Caco-2 (cell line): ENCODE measurements around the gene SOWAHD. TPM values are rescaled to one million over a fixed set of nuclear protein-coding genes. Genes with fewer than 3 reads are reported as not detected.

Experiments used
- BruUV-seq: library from RNA; stranded (reverse); fragments of 400-500 nt; replicated peaks from 2 replicates; lab custom pipeline; 2021; lab: Mats Ljungman, UMichigan
- CTCF ChIA-PET: fragments of 300-600 bp; sonication (Branson Sonifier 250); formaldehyde crosslinking; loops from one replicate; lab custom pipeline; 2022; ENCODE audit warnings: antibody characterized with exemption; lab: Charles Lee
- POLR2A ChIA-PET: fragments of 300-600 bp; sonication (Branson Sonifier 250); formaldehyde crosslinking; loops from one replicate; lab custom pipeline; 2022; ENCODE audit warnings: antibody characterized with exemption; lab: Charles Lee
- DNase-seq, 2 experiments: peaks; one replicate each; pipeline versions ENCODE4 v3.0.0 to v3.0.0-alpha.2; 2020 to 2022
- H3K27me3 ChIP-seq: replicated peaks from 2 replicates; pipeline ENCODE4 v1.6.0; 2011; ENCODE audit warnings: low read length; ENCODE audit not compliant: control insufficient read depth, insufficient read depth
- H3K36me3 ChIP-seq: 2 replicates; pipeline ENCODE4 v1.5.1; 2011; ENCODE audit warnings: low read length; ENCODE audit not compliant: control insufficient read depth, insufficient read depth
- H3K4me1 ChIP-seq: fragments of 250-450 bp; sonication (Bioruptor Pico); 2 replicates; pipeline ENCODE4 v1.5.1; 2020; ENCODE audit warnings: mild to moderate bottlenecking
- H3K4me3 ChIP-seq: 2 replicates; pipeline ENCODE4 v1.5.1; 2011; ENCODE audit warnings: low read depth, mild to moderate bottlenecking, control low read depth, low read length
- H3K9me3 ChIP-seq: fragments of 250-450 bp; sonication (Bioruptor Pico); 2 replicates; pipeline ENCODE4 v1.5.1; 2020; ENCODE audit warnings: mild to moderate bottlenecking, moderate library complexity
- H3K27ac Mint-ChIP-seq: one replicate; pipeline ENCODE4 v1.8.0; 2022; ENCODE audit warnings: mixed read lengths; ENCODE audit not compliant: unreplicated experiment
- H3K27me3 Mint-ChIP-seq: one replicate; pipeline ENCODE4 v1.8.0; 2022; ENCODE audit warnings: mixed read lengths; ENCODE audit not compliant: insufficient read depth, unreplicated experiment
- H3K36me3 Mint-ChIP-seq: one replicate; pipeline ENCODE4 v1.8.0; 2022; ENCODE audit warnings: mild to moderate bottlenecking, mixed read lengths; ENCODE audit not compliant: insufficient read depth, unreplicated experiment
- H3K4me1 Mint-ChIP-seq: one replicate; pipeline ENCODE4 v1.8.0; 2022; ENCODE audit warnings: low read depth, mixed read lengths; ENCODE audit not compliant: unreplicated experiment
- H3K4me3 Mint-ChIP-seq: one replicate; pipeline ENCODE4 v1.8.0; 2022; ENCODE audit warnings: mild to moderate bottlenecking, moderate library complexity, mixed read lengths; ENCODE audit not compliant: unreplicated experiment
- H3K9me3 Mint-ChIP-seq: one replicate; pipeline ENCODE4 v1.8.0; 2022; ENCODE audit warnings: mixed read lengths; ENCODE audit not compliant: unreplicated experiment
- CTCF ChIP-seq, 2 experiments: fragments of 200-600 bp in 1 of 2; IDR thresholded peaks; 1 replicate in 1 of 2; 2 replicates in 1 of 2; pipeline versions ENCODE4 v1.5.1 to v1.8.0; 2011 to 2022; ENCODE audit warnings: antibody characterized with exemption in 1 of 2, control low read depth in 1 of 2, inconsistent platforms in 1 of 2, low read depth in 1 of 2, low read length in 1 of 2, mild to moderate bottlenecking in 1 of 2, moderate library complexity in 1 of 2; ENCODE audit not compliant: insufficient read depth in 1 of 2, severe bottlenecking in 1 of 2, unreplicated experiment in 1 of 2
- intact Hi-C: fragments of 100-400 bp; cut with micrococcal nuclease; formaldehyde crosslinking; loops from one replicate; pipeline ENCODE4 v1.10.0; 2022; ENCODE audit not compliant: unreplicated experiment
- total RNA-seq: library from RNA; stranded (reverse); gene quantifications from 2 replicates; pipeline ENCODE4 v1.2.3, GENCODE V29; 2022

The SOWAHD gene
- total RNA-seq, 1 experiment from 2014 or later: 2.0 TPM

- BruUV-seq: no TSS peak
- no peaks in the 10 kb centered on the region for H3K4me1 ChIP-seq
- CTCF ChIA-PET: no interaction called here
- POLR2A ChIA-PET: interaction anchor here (0.6 kb wide), 1 partner anchor 10 kb away, joined by 3 read pairs; no protein-coding TSS in a partner anchor
- no peaks in the 10 kb centered on the region for H3K36me3 Mint-ChIP-seq
- H3K27me3 Mint-ChIP-seq: no peaks in the 10 kb centered on the region
- no peak for TF ChIP-seq CTCF (IDR thresholded peaks at IDR 0.05; ENCODE audit: insufficient read depth in 1 of 2, low read depth in 1 of 2, low read length in 1 of 2, severe bottlenecking in 1 of 2, unreplicated experiment in 1 of 2)
- no peaks in the 10 kb centered on the region for H3K27me3 ChIP-seq
- no peak overlapping the region for H3K4me3 Mint-ChIP-seq
- intact Hi-C loops: no loop called here
- H3K36me3 ChIP-seq: no peaks in the 10 kb centered on the region
- no peak for DNase-seq
- H3K4me1 Mint-ChIP-seq: no peaks in the 10 kb centered on the region
- H3K9me3 Mint-ChIP-seq: no peaks in the 10 kb centered on the region
- no peaks in the 10 kb centered on the region for H3K9me3 ChIP-seq
- no peak overlapping the region for H3K27ac Mint-ChIP-seq
- no peak overlapping the region for H3K4me3 ChIP-seq
These were observed 36.9 kb upstream of the SOWAHD start for GRCh38 chrX:119721487-119721886.

GRCh38 chrX:119721926-119722325 is 36.5 kb upstream of the SOWAHD start:
- H3K9me3 Mint-ChIP-seq: no peaks in the 10 kb centered on the region
- Histone ChIP-seq H3K36me3 (no peaks in the 10 kb centered on the region), H3K9me3 (no peaks in the 10 kb centered on the region), H3K4me3 (no peak overlapping the region), H3K4me1 (no peaks in the 10 kb centered on the region), H3K27me3 (no peaks in the 10 kb centered on the region)
- no peak overlapping the region for H3K4me3 Mint-ChIP-seq
- no peak overlapping the region for H3K27ac Mint-ChIP-seq
- no peaks in the 10 kb centered on the region for H3K27me3 Mint-ChIP-seq
- BruUV-seq: no TSS peak
- H3K4me1 Mint-ChIP-seq: no peaks in the 10 kb centered on the region
- POLR2A ChIA-PET: no interaction called here
- intact Hi-C loops: no loop called here
- no peak for DNase-seq
- H3K36me3 Mint-ChIP-seq: no peaks in the 10 kb centered on the region
- no peak for TF ChIP-seq CTCF (IDR thresholded peaks at IDR 0.05; ENCODE audit: insufficient read depth in 1 of 2, low read depth in 1 of 2, low read length in 1 of 2, severe bottlenecking in 1 of 2, unreplicated experiment in 1 of 2)
- CTCF ChIA-PET: no interaction called here

DNA sequence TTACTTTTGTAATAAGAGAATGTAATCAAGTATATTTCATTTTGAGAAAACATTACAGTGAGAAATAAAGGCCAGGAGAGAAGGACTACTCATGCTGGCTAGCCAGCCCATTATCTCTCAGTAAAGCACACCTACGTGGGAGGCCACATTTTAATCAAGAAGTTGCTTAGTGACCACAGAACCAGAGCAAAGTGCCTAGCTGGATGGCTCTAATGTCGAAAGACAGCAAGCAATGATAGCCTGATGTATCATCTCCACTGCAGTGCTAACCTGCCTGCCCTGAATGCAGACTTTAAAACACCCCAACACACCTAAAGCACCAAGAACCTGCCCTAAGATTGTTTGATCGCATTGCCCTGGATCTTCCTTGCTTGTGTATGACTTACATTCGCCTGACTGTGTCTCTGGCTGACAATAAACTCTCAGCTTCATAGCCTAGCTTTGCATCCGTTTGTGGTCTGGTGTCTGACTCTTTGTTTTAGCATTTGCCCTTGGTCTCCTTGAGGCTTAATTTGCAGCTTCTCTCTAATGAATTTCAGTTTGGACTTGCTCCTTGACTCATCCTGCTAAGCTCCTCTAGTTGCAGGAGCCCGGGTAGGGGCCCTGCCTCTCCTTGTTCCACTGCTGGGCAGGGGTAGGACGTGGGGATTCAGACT is 31.4 kb upstream of the SOWAHD start:
- Mint-ChIP-seq H3K9me3 (no peaks in the 10 kb centered on the region), H3K27ac (no peak overlapping the region), H3K4me3 (no peak overlapping the region), H3K27me3 (peaks cover 7% of the 10 kb centered on the region), H3K4me1 (no peaks in the 10 kb centered on the region), H3K36me3 (peaks cover 6% of the 10 kb centered on the region)
- ChIA-PET POLR2A (no interaction called here), CTCF (interaction anchor here (0.6 kb wide), 1 partner anchor 154 kb away, joined by 3 read pairs; no protein-coding TSS in a partner anchor)
- Histone ChIP-seq H3K36me3 (no peaks in the 10 kb centered on the region), H3K4me1 (no peaks in the 10 kb centered on the region), H3K9me3 (no peaks in the 10 kb centered on the region), H3K4me3 (no peak overlapping the region), H3K27me3 (no peaks in the 10 kb centered on the region)
- no peak for TF ChIP-seq CTCF (IDR thresholded peaks at IDR 0.05; ENCODE audit: insufficient read depth in 1 of 2, low read depth in 1 of 2, low read length in 1 of 2, severe bottlenecking in 1 of 2, unreplicated experiment in 1 of 2)
- no TSS peak for BruUV-seq
- DNase-seq: no peak
- intact Hi-C loops: no loop called here
